Neural cell (in vitro differentiated cells): ENCODE results near the gene PCDHA1. TPM values are rescaled to one million over a fixed set of nuclear protein-coding genes. Genes with fewer than 3 reads are reported as not detected.

Source experiments
- H2AFZ ChIP-seq: fragments of 200-600, 300-800 bp; sonication (generic), shearing (Covaris generic); 2 replicates; pipeline ENCODE4 v1.6.0; 2014; ENCODE audit warnings: low read depth, mild to moderate bottlenecking, antibody characterized with exemption, low read length, moderate library complexity
- H3F3A ChIP-seq: fragments of 200-600 bp; shearing (Covaris generic); 2 replicates; pipeline ENCODE4 v1.6.1; 2016; ENCODE audit warnings: mild to moderate bottlenecking, moderate library complexity, mixed read lengths, antibody characterized with exemption, low read length; ENCODE audit not compliant: insufficient read depth, poor library complexity, severe bottlenecking
- H3K27ac ChIP-seq: fragments of 200-600, 300-800 bp; sonication (generic), shearing (Covaris generic); 2 replicates; pipeline ENCODE4 v1.5.1; 2014; ENCODE audit warnings: mild to moderate bottlenecking, low read length, moderate library complexity
- H3K27me3 ChIP-seq: fragments of 300-800, 200-600 bp; sonication (generic), shearing (Covaris generic); 2 replicates; pipeline ENCODE4 v1.6.0; 2014; ENCODE audit warnings: mild to moderate bottlenecking, low read depth, low read length, moderate library complexity; ENCODE audit not compliant: insufficient read depth
- H3K36me3 ChIP-seq: fragments of 300-800, 200-600 bp; sonication (generic), shearing (Covaris generic); 2 replicates; pipeline ENCODE4 v1.5.1; 2014; ENCODE audit warnings: mild to moderate bottlenecking, antibody characterized with exemption, low read length, moderate library complexity; ENCODE audit not compliant: insufficient read depth
- H3K4me2 ChIP-seq: fragments of 300-800, 200-600 bp; sonication (generic), shearing (Covaris generic); 2 replicates; pipeline ENCODE4 v1.6.0; 2014; ENCODE audit warnings: mild to moderate bottlenecking, low read length
- H3K4me3 ChIP-seq: fragments of 300-800, 200-600 bp; sonication (generic), shearing (Covaris generic); 2 replicates; pipeline ENCODE4 v1.5.1; 2014; ENCODE audit warnings: mild to moderate bottlenecking, low read length, moderate library complexity
- H3K79me2 ChIP-seq: fragments of 200-600 bp; shearing (Covaris generic); replicated peaks from 2 replicates; pipeline ENCODE4 v1.6.0; 2014; ENCODE audit warnings: mild to moderate bottlenecking, low read length, moderate library complexity; ENCODE audit not compliant: insufficient read depth
- H3K9ac ChIP-seq: fragments of 300-800, 200-600 bp; sonication (generic), shearing (Covaris generic); 2 replicates; pipeline ENCODE4 v1.6.1; 2016; ENCODE audit warnings: mild to moderate bottlenecking, low read length, mixed read lengths
- H3K9me2 ChIP-seq: fragments of 200-600 bp; shearing (Covaris generic); 2 replicates; pipeline ENCODE4 v1.6.1; 2016; ENCODE audit warnings: mild to moderate bottlenecking, low read length, mixed read lengths; ENCODE audit not compliant: insufficient read depth
- H3K9me3 ChIP-seq: fragments of 200-600, 300-800 bp; sonication (generic), shearing (Covaris generic); 2 replicates; pipeline ENCODE4 v1.6.1; 2016; ENCODE audit warnings: mild to moderate bottlenecking, mixed run types, low read length, moderate library complexity, mixed read lengths
- H4K20me1 ChIP-seq: fragments of 200-600 bp; shearing (Covaris generic); 2 replicates; pipeline ENCODE4 v1.6.1; 2016; ENCODE audit warnings: mild to moderate bottlenecking, mixed run types; ENCODE audit not compliant: insufficient read depth
- CTCF ChIP-seq: fragments of 450-650 bp; IDR thresholded peaks from 2 replicates; pipeline ENCODE4 v1.5.1; 2014; ENCODE audit warnings: antibody characterized with exemption, mild to moderate bottlenecking, moderate library complexity; ENCODE audit not compliant: poor library complexity, severe bottlenecking
- EP300 ChIP-seq: fragments of 450-650 bp; conservative IDR thresholded peaks from 2 replicates; pipeline ENCODE4 v1.6.1; 2014; ENCODE audit warnings: antibody characterized with exemption, mild to moderate bottlenecking, moderate library complexity; ENCODE audit not compliant: poor library complexity, severe bottlenecking
- EZH2 ChIP-seq: fragments of 200-600, 300-800 bp; shearing (Covaris generic), sonication (generic); IDR thresholded peaks from 2 replicates; pipeline ENCODE4 v1.6.1; 2014; ENCODE audit warnings: antibody characterized with exemption, low read length, borderline replicate concordance, mild to moderate bottlenecking; ENCODE audit not compliant: insufficient read depth, poor library complexity, severe bottlenecking
- MXI1 ChIP-seq: fragments of 450-650 bp; conservative IDR thresholded peaks from 2 replicates; pipeline ENCODE4 v1.6.1; 2014; ENCODE audit warnings: antibody characterized with exemption, mild to moderate bottlenecking; ENCODE audit not compliant: poor library complexity, severe bottlenecking
- POLR2AphosphoS5 ChIP-seq: IDR thresholded peaks from 2 replicates; pipeline ENCODE4 v1.6.1; 2012
- RAD21 ChIP-seq: fragments of 450-650 bp; conservative IDR thresholded peaks from 2 replicates; pipeline ENCODE4 v1.6.1; 2014; ENCODE audit warnings: antibody characterized with exemption, mild to moderate bottlenecking, moderate library complexity
- SMC3 ChIP-seq: fragments of 450-650 bp; conservative IDR thresholded peaks from 2 replicates; pipeline ENCODE4 v1.6.1; 2014; ENCODE audit warnings: antibody characterized with exemption, mild to moderate bottlenecking, moderate library complexity; ENCODE audit not compliant: poor library complexity
- TAF1 ChIP-seq: IDR thresholded peaks from 2 replicates; pipeline ENCODE4 v1.6.1; 2012; ENCODE audit warnings: low read depth
- polyA plus RNA-seq: library from polyadenylated mRNA; depleted of rRNA; stranded (reverse); fragments of >200 nt; gene quantifications from 2 replicates; pipeline ENCODE4 v1.2.3, GENCODE V29; 2014
- TF ChIP-seq, protein P1 (sequence below): IDR thresholded peaks from 2 replicates; pipeline ENCODE4 v1.6.1; 2012; ENCODE audit warnings: borderline replicate concordance

Gene PCDHA1
- polyA plus RNA-seq, 1 donor from 2014 or later, result 0.28 TPM

DNA sequence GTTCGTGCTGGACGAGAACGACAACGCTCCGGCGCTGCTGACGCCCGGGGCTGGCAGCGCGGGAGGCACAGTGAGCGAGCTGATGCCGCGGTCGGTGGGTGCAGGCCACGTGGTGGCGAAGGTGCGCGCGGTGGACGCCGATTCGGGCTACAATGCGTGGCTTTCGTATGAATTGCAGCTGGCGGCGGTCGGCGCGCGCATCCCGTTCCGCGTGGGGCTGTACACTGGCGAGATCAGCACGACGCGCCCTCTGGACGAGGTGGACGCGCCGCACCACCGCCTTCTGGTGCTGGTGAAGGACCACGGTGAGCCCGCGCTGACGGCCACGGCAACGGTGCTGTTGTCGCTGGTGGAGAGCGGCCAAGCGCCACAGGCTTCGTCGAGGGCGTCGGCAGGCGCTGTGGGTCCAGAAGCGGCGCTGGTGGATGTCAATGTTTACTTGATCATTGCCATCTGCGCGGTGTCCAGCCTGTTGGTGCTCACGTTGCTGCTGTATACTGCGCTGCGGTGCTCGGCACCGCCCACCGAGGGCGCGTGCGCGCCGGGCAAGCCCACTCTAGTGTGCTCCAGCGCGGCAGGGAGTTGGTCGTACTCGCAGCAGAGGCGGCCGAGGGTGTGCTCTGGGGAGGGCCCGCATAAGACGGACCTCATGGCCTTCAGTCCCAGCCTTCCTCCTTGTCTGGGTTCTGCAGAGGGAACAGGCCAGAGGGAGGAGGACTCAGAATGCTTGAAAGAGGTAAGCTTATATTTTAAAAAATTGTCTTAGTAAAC, 98.2 kb downstream of the PCDHA1 start (continued):
- TF ChIP-seq CTCF, result no peak

- H3K9me2 ChIP-seq, result no peaks in the 10 kb centered on the region
- no peaks in the 10 kb centered on the region for H3K27me3 ChIP-seq
- H3K9me3 ChIP-seq, result peaks cover 7% of the 10 kb centered on the region
- H3K4me3 ChIP-seq, result no peak overlapping the region
- H3K79me2 ChIP-seq, result peaks cover 14% of the 10 kb centered on the region
- H3K27ac ChIP-seq, result no peak overlapping the region
- H2AFZ ChIP-seq, result no peak overlapping the region
- H3K9ac ChIP-seq, result no peak overlapping the region
- TF ChIP-seq SMC3 (no peak), RAD21 (no peak), EZH2 (no peak), CTCF (no peak), TAF1 (no peak), EP300 (no peak), POLR2AphosphoS5 (no peak), MXI1 (no peak)
- TF ChIP-seq, protein P1, sequence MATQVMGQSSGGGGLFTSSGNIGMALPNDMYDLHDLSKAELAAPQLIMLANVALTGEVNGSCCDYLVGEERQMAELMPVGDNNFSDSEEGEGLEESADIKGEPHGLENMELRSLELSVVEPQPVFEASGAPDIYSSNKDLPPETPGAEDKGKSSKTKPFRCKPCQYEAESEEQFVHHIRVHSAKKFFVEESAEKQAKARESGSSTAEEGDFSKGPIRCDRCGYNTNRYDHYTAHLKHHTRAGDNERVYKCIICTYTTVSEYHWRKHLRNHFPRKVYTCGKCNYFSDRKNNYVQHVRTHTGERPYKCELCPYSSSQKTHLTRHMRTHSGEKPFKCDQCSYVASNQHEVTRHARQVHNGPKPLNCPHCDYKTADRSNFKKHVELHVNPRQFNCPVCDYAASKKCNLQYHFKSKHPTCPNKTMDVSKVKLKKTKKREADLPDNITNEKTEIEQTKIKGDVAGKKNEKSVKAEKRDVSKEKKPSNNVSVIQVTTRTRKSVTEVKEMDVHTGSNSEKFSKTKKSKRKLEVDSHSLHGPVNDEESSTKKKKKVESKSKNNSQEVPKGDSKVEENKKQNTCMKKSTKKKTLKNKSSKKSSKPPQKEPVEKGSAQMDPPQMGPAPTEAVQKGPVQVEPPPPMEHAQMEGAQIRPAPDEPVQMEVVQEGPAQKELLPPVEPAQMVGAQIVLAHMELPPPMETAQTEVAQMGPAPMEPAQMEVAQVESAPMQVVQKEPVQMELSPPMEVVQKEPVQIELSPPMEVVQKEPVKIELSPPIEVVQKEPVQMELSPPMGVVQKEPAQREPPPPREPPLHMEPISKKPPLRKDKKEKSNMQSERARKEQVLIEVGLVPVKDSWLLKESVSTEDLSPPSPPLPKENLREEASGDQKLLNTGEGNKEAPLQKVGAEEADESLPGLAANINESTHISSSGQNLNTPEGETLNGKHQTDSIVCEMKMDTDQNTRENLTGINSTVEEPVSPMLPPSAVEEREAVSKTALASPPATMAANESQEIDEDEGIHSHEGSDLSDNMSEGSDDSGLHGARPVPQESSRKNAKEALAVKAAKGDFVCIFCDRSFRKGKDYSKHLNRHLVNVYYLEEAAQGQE, result no peak
- no peak overlapping the region for H3K4me2 ChIP-seq
- peaks cover 4% of the 10 kb centered on the region for H3K36me3 ChIP-seq
- no peaks in the 10 kb centered on the region for H3F3A ChIP-seq
- no peaks in the 10 kb centered on the region for H4K20me1 ChIP-seq
These were observed 130.4 kb downstream of the PCDHA1 start for GRCh38 chr5:140916325-140916724.
